GM18502 (cell line): ENCODE measurements around the gene RGMA.
"Not testable (repeated sequence)": the region's sequence is repeated elsewhere in the genome, so short reads cannot be mapped to it uniquely, and the experiment has no call there.

Experiments used
- ATAC-seq: cut with Tn5 transposase; IDR thresholded peaks from one replicate; pipeline ENCODE4 v1.9.1; 2021; ENCODE audit warnings: mild to moderate bottlenecking; ENCODE audit not compliant: unreplicated experiment, poor library complexity

Gene RGMA

GRCh38 chr15:93049914-93050578 is 39.0 kb downstream of the RGMA start:
- ATAC-seq, result no peak

GRCh38 chr15:93049233-93049632 is 39.8 kb downstream of the RGMA start:
- no peak for ATAC-seq

GRCh38 chr15:93048759-93049161 is 40.3 kb downstream of the RGMA start:
- ATAC-seq, result no peak

- no peak for ATAC-seq
Observed at GRCh38 chr15:93048426-93048721, 40.6 kb downstream of the RGMA start.

- no peak for ATAC-seq
Observed at GRCh38 chr15:93047621-93048425, 41.2 kb downstream of the RGMA start.

- no peak for ATAC-seq
Observed at GRCh38 chr15:93046721-93047120, 42.3 kb downstream of the RGMA start.

GRCh38 chr15:93046120-93046519 is 42.9 kb downstream of the RGMA start:
- ATAC-seq, result no peak

- no peak for ATAC-seq
Observed at GRCh38 chr15:93045191-93045785, 43.7 kb downstream of the RGMA start.

- ATAC-seq, result no peak
Observed at GRCh38 chr15:93044301-93045190, 44.5 kb downstream of the RGMA start.

- ATAC-seq, result no peak
Observed at GRCh38 chr15:93043621-93044300, 45.2 kb downstream of the RGMA start.

GRCh38 chr15:93042691-93043378 is 46.2 kb downstream of the RGMA start:
- no peak for ATAC-seq

- no peak for ATAC-seq
Observed at GRCh38 chr15:93042211-93042610, 46.8 kb downstream of the RGMA start.

- ATAC-seq, result no peak
Observed at GRCh38 chr15:93041159-93041547, 47.9 kb downstream of the RGMA start.

GRCh38 chr15:93040288-93041158 is 48.5 kb downstream of the RGMA start:
- no peak for ATAC-seq

- not testable (repeated sequence) for ATAC-seq
Observed at GRCh38 chr15:93039562-93040287, 49.3 kb downstream of the RGMA start.

GRCh38 chr15:93037820-93038705 is 50.9 kb downstream of the RGMA start:
- ATAC-seq, result no peak
